HT-29 (cell line): Measurements from ENCODE around the gene CDH5. TPM values are rescaled to one million over a fixed set of nuclear protein-coding genes. Genes with fewer than 3 reads are reported as not detected.
"Not testable (repeated sequence)": the region's sequence is repeated elsewhere in the genome, so short reads cannot be mapped to it uniquely, and the experiment has no call there.

ENCODE experiments used
- DNase-seq: peaks from one replicate; pipeline ENCODE4 v3.0.0-alpha.2; 2015; ENCODE audit warnings: low spot score
- total RNA-seq: library from RNA; depleted of rRNA; stranded (reverse); fragments of >200 nt; shearing (Covaris generic); gene quantifications from 2 replicates; pipeline ENCODE4 v1.2.3, GENCODE V29; 2014; rRNA removed

The CDH5 gene, protein sequence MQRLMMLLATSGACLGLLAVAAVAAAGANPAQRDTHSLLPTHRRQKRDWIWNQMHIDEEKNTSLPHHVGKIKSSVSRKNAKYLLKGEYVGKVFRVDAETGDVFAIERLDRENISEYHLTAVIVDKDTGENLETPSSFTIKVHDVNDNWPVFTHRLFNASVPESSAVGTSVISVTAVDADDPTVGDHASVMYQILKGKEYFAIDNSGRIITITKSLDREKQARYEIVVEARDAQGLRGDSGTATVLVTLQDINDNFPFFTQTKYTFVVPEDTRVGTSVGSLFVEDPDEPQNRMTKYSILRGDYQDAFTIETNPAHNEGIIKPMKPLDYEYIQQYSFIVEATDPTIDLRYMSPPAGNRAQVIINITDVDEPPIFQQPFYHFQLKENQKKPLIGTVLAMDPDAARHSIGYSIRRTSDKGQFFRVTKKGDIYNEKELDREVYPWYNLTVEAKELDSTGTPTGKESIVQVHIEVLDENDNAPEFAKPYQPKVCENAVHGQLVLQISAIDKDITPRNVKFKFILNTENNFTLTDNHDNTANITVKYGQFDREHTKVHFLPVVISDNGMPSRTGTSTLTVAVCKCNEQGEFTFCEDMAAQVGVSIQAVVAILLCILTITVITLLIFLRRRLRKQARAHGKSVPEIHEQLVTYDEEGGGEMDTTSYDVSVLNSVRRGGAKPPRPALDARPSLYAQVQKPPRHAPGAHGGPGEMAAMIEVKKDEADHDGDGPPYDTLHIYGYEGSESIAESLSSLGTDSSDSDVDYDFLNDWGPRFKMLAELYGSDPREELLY
- total RNA-seq = 0.05 TPM in 1 of 2 replicates, not detected in the other

GRCh38 chr16:66366433-66367299 is at the start of gene CDH5:
Gene CDH5, plus strand, starts transcription at chr16:66366691. Its CDS starts 12,647 bp downstream, at chr16:66379338.
- no peak for DNase-seq

GRCh38 chr16:66318505-66318904 is 48.0 kb upstream of the CDH5 start:
- DNase-seq = no peak

GRCh38 chr16:66320774-66321173 is 45.7 kb upstream of the CDH5 start:
- DNase-seq = no peak

- DNase-seq = no peak
These were observed 44.3 kb upstream of the CDH5 start for GRCh38 chr16:66322174-66322573.

- peak; percentile 39 for DNase-seq
These were observed 41.5 kb upstream of the CDH5 start for GRCh38 chr16:66324815-66325515.

DNA sequence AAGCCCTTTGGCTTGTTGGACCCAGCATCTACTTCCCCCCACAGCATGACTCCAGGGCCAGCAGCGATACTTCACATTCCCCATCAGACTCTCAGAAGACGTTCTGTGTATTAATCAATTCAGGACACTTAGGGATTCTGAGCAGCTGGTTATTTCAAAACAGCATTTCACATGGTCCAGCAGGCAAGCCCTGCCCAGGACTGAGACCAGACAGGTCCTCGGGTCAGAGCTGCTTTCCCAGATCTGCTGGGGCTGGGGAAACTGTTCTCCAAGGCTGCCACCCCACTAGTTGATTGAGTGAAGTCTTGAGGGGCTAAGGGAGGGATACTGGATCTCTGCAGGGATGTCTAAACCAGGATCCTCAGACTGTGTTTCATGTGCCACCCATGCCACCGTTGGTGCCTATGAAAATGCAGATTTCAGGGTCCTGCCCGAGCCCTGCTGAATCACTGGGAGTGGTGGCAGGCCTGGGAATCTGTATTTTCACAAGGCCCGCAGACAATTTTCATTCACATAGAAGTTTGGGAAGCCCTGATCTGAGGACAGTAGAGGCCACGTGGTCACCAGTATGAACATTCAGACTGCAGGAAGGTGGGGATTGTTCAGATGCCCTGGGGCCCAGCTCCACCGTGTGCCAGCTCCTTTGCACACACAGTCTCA is 40.6 kb upstream of the CDH5 start:
- no peak for DNase-seq

DNA sequence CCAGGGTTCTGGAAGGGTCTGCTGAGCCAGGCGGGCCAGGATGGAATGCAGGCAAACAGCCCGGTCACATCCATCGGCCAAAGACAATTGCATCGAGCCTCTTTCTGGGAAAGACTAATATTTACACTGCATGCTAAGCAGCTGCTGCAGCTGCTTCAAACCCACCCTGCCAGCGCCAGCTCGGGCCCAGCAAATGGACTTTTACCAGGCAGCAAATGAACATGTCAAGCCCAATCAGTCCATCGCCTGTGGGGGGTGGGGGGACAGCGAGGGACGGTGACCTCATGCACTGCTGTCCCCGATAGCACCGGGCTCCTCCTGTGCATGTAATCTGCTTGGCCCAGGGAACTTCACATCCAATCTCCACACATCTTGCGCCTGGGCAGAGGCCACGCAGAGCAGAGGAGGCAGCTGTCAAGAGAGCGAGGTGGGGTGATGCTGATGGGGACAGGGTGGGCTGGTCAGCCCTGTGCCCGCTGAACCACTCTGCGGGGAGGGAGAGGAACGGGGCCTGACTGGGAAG is 39.4 kb upstream of the CDH5 start:
- DNase-seq = no peak

DNA sequence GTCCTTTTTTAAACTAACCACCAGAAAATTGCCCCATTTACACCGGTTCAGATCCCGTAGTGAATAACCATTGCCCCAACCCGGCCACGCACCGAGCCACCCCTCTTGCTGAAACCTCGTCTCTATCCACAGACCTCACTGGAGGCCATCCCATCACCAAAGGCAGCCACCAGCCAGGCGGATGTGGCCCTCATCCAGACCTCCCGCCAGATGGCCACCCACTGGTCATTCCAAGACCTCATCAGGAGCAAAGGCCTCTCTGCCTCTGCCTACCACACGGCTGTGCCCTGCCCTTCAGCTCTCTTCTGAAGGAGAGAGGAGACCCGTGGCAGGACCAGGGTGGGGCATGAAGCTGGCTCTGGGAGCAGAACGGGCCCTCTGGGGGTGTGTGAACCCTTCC is 38.2 kb upstream of the CDH5 start:
- no peak for DNase-seq

- not testable (repeated sequence) for DNase-seq
These were observed 35.0 kb upstream of the CDH5 start for GRCh38 chr16:66331464-66331863.

DNA sequence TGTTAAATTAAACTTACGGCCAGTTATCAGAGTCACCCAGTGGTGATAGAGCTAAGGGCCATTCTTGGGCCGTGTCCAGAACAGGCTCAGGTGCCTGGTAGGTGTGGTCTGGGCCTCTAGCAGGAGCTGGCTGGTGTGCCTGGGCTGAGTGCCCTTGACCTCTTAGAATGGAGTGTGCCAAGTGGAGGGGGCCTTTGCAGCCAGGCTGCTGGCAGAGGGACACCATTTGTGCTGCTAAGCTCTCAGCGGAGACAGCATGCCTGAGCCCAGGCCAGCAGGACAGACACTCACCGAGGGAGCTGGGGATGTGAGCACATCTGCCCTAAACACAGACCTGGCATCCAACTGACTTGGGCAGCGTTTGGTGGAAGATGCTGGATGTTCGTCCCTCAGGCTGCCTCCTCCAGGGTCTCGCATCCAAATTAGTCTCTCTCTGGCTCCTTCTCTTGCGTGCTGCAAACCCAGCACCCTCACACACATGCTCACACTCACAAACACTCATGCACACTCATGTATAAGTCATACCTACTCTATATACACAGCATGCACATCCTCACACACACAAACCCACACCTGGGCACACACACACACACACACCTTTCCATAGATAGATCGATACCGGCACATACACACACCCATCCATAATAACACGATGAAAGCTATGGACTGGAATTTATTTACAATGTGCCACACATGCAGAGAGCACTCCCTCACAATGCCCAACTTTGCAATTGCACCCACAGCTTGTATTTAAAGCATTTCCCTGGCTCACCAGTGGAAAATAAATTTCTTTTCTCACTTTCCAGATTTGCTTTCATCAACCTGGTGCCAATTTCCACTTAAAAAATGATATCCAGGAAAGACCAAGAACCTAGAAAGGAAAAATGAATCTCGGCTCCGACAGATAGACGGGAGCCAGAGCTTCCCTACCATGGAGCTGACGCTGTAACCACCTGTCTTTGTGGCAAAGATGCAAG is 33.6 kb upstream of the CDH5 start:
- no peak for DNase-seq

DNA sequence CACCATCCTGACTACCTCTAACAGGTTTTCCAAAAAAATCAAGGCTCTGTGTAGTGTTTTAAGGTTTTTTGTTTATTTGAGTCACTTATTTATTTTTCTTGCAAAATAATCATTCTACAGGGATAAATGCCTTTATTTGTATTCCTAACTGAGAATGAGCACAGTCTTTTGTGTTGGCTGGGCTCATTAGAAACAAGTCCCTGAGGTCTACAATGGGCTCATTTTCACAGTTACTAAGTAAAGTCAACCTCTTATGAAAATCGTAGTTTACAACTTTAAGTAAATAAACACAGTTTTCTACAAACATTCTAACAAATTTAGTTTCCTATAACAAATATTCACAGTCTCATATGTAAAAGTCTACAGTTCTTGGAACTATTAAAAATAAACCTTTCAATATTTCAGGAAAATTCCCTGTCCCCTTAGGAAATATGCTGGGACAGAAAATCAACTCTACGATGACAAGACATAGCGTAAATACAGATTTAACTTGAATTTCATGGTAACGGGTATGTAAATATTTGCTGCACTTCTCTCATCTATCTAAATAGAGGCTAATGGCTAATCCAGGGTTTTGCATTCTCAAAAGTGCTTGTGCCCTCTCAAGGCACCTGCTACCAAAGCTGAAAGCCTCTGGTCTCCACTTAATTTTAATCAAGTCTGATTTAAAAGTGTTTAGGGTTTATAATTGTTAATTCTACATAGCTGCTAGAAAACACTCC is 31.5 kb upstream of the CDH5 start:
- DNase-seq = no peak

GRCh38 chr16:66335704-66336329 is 30.7 kb upstream of the CDH5 start:
- no peak for DNase-seq

DNA sequence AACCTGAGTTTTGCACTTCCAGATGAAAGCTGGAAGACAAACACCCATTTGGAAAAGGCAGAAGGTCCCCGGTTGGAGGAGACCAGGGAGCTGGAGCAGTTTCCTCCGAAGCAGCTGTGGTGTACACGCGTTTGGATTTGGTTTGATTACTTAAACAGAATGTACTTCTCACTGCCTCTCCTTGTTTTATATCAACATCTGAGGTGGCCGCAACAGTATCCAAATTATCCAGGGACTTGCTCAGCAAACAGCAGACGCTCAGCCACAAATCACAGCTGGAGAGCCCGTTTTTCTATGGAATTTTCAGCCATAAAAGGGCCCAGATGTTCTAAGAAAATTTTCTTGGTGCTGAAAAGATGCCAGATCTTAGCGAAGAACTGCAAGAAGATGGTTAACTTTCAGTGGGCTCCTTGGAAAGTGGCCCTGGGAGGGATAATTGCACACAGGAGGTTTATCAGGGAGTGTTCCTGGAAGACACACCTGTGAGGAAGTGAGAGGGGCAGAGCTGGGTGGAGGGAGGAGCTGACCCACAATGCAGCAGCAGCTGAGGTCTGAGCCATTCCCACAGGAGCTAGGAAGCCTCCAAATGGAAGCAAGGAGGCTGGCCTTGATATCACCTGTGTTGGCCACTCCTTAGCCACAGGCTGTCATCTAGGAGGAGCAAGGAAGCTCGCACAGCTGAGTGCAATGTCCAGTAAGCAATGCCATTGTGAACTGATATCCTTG is 28.9 kb upstream of the CDH5 start:
- DNase-seq = no peak

GRCh38 chr16:66342294-66342900 is 24.1 kb upstream of the CDH5 start:
- DNase-seq = peak; percentile 36

DNA sequence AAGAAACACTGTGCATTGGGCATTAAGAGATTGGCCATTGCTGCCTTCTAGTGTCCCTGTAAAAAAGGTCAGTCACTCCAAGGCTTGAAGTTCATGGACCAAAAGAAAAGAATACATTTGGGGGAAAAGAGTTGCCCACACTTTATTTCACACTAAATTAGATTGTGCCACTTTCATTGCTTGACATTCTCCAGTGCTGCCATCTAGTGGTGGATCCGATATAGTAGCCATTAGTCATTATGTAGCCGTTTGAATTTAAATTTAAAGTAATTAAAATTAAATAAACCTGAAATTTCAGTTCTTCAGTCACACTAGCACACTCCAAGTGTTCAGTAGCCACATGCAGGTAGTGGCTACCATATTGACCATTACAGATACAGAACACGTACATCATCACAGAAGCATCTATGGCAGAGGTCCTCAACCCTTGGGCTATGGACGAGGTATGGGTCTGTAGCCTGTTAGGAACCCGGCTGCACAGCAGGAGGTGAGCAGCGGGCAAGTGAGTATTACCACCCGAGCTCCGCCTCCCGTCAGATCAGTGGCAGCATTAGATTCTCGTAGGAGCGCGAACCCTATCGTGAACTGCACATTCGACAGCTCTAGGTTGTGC is 21.9 kb upstream of the CDH5 start:
- peak; percentile 65 for DNase-seq

- no peak for DNase-seq
These were observed 20.3 kb upstream of the CDH5 start for GRCh38 chr16:66346221-66346620.
